ENCODE measurements around the gene PLCH2. TPM values are rescaled to one million over a fixed set of nuclear protein-coding genes. Genes with fewer than 3 reads are reported as not detected.

The PLCH2 gene
- polyA plus RNA-seq, 1 of the 3 experiments (the other 2 are of a cell fraction): 0.08 TPM

DNA sequence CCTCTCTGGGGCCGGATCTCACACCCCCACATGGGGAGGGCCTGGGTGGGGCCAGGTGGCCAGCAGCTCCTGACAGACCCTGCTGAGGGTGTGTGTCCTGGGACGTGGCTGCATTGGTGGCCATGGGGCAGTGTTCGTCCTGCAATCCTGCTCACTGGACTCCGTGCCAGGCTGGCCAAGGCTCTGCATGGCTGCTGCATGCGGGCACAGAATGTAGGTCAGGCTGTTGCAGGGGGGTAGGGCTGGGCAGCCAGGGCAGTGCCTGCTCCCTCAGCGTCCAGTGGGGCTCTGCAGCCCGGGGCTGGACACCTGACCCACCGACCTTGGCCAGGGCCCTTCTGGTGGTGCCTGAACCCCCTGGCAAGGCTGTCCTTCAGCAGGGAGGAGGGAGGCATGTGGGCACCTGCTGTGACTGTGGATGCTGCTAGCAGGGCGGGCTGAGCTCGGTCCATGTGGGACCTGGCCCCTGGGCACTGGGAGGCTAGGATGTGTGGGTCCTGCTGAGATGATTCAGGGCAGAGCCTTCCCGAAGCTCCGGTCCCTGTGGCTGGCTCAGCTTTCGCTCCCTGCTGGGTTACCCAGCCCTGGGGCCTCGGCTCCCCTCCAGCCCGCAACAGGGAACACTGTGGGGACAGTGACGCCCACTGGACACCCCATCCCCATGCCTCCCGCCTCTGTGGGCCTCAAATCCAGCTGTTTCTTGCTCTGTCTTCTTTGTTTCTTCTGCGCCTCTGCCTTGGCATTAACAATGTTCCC, 14.9 kb upstream of the PLCH2 start:
- H3K4me3 ChIP-seq (ENCODE audit: low read depth in 2 of 2, low read length in 1 of 2): no peak overlapping the region
- H3K36me3 ChIP-seq (replicated peaks in 1 of 2; ENCODE audit: control insufficient read depth in 1 of 2, insufficient read depth in 2 of 2, low read length in 1 of 2): no peaks in the 10 kb centered on the region
- no peak overlapping the region for H3K4me2 ChIP-seq
- ChIA-PET CTCF (interaction anchor here (0.6 to 2.9 kb wide), 16 partner anchors 8 to 176 kb away, joined by 3 to 53 read pairs (median 6); partner anchors contain the start of genes PANK4, PRXL2B and TNFRSF14), POLR2A (interaction anchor here (1.0 to 1.8 kb wide), 5 partner anchors 14 to 86 kb away, joined by 3 to 13 read pairs (median 7); no protein-coding TSS in a partner anchor)
- no peaks in the 10 kb centered on the region for H3K27me3 ChIP-seq (ENCODE audit: insufficient read depth)
- H3K4me1 ChIP-seq (ENCODE audit: control insufficient read depth in 1 of 2, insufficient read depth in 2 of 2, low read depth in 1 of 2, low read length in 1 of 2): peaks cover 0 to 26% of the 10 kb centered on the region in 2 experiments; a peak in 1 of 4 replicates
- WGBS (ENCODE audit: low lambda C conversion rate): 73% methylated on average over 5 of the region's 18 CpGs
- H3K79me2 ChIP-seq (ENCODE audit: insufficient read depth): no peaks in the 10 kb centered on the region
- H3K9ac ChIP-seq: no peak overlapping the region
- H2AFZ ChIP-seq (ENCODE audit: low read depth): no peak overlapping the region
- H4K20me1 ChIP-seq (ENCODE audit: insufficient read depth): no peaks in the 10 kb centered on the region
- TF ChIP-seq POLR2AphosphoS5 (IDR thresholded peaks at IDR 0.05; ENCODE audit: low read depth, low read length) (no peak), REST (IDR thresholded peaks at IDR 0.05; ENCODE audit: low read depth, low read length) (no peak), MXI1 (IDR thresholded peaks at IDR 0.05; ENCODE audit: low read depth, low read length) (no peak), NFIC (IDR thresholded peaks at IDR 0.05; ENCODE audit: borderline replicate concordance) (no peak), GATA2 (CRISPR knock-in tag; IDR thresholded peaks at IDR 0.05) (no peak), RXRA (IDR thresholded peaks at IDR 0.05; ENCODE audit: borderline replicate concordance, low read depth) (no peak), ELF1 (IDR thresholded peaks at IDR 0.05) (no peak), JUND (IDR thresholded peaks at IDR 0.05) (no peak), FOXJ3 (CRISPR knock-in tag; IDR thresholded peaks at IDR 0.05) (no peak), MEF2A (IDR thresholded peaks at IDR 0.05; ENCODE audit: borderline replicate concordance, low read depth) (no peak), CHD2 (IDR thresholded peaks at IDR 0.05; ENCODE audit: low read length, partially characterized antibody) (no peak), RCOR1 (IDR thresholded peaks at IDR 0.05; ENCODE audit: low read length) (no peak), TCF12 (IDR thresholded peaks at IDR 0.05) (no peak), FOXM1 (IDR thresholded peaks at IDR 0.05; ENCODE audit: low read depth) (no peak), NRF1 (IDR thresholded peaks at IDR 0.05; ENCODE audit: low read depth, low read length) (no peak), EP300 (IDR thresholded peaks at IDR 0.05; ENCODE audit: borderline replicate concordance in 1 of 2, low read depth in 1 of 2, low read length in 1 of 2) (no peak)
- TF ChIP-seq, protein P1, sequence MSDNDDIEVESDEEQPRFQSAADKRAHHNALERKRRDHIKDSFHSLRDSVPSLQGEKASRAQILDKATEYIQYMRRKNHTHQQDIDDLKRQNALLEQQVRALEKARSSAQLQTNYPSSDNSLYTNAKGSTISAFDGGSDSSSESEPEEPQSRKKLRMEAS (IDR thresholded peaks at IDR 0.05; ENCODE audit: low read depth): no peak
- TF ChIP-seq, protein P2, sequence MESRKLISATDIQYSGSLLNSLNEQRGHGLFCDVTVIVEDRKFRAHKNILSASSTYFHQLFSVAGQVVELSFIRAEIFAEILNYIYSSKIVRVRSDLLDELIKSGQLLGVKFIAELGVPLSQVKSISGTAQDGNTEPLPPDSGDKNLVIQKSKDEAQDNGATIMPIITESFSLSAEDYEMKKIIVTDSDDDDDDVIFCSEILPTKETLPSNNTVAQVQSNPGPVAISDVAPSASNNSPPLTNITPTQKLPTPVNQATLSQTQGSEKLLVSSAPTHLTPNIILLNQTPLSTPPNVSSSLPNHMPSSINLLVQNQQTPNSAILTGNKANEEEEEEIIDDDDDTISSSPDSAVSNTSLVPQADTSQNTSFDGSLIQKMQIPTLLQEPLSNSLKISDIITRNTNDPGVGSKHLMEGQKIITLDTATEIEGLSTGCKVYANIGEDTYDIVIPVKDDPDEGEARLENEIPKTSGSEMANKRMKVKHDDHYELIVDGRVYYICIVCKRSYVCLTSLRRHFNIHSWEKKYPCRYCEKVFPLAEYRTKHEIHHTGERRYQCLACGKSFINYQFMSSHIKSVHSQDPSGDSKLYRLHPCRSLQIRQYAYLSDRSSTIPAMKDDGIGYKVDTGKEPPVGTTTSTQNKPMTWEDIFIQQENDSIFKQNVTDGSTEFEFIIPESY (IDR thresholded peaks at IDR 0.05; ENCODE audit: borderline replicate concordance, low read depth): no peak
- TF ChIP-seq, protein P3, sequence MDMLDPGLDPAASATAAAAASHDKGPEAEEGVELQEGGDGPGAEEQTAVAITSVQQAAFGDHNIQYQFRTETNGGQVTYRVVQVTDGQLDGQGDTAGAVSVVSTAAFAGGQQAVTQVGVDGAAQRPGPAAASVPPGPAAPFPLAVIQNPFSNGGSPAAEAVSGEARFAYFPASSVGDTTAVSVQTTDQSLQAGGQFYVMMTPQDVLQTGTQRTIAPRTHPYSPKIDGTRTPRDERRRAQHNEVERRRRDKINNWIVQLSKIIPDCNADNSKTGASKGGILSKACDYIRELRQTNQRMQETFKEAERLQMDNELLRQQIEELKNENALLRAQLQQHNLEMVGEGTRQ (IDR thresholded peaks at IDR 0.05; ENCODE audit: borderline replicate concordance, low read depth, low read length): no peak
- DNase-seq: no peak
- no peak overlapping the region for H3K27ac ChIP-seq (ENCODE audit: low read depth in 2 of 2, low read length in 1 of 2)
- H3K9me2 ChIP-seq: no peaks in the 10 kb centered on the region
- no peaks in the 10 kb centered on the region for H3K9me3 ChIP-seq
- no peaks in the 10 kb centered on the region for H3F3A ChIP-seq (replicated peaks; ENCODE audit: insufficient read depth)
